HG03095 (cell line): Measurements from ENCODE around the gene UCP3.

Experiments used
- ATAC-seq: cut with Tn5 transposase; IDR thresholded peaks from one replicate; pipeline ENCODE4 v1.9.1; 2021; ENCODE audit warnings: moderate library complexity; ENCODE audit not compliant: unreplicated experiment

The UCP3 gene

DNA sequence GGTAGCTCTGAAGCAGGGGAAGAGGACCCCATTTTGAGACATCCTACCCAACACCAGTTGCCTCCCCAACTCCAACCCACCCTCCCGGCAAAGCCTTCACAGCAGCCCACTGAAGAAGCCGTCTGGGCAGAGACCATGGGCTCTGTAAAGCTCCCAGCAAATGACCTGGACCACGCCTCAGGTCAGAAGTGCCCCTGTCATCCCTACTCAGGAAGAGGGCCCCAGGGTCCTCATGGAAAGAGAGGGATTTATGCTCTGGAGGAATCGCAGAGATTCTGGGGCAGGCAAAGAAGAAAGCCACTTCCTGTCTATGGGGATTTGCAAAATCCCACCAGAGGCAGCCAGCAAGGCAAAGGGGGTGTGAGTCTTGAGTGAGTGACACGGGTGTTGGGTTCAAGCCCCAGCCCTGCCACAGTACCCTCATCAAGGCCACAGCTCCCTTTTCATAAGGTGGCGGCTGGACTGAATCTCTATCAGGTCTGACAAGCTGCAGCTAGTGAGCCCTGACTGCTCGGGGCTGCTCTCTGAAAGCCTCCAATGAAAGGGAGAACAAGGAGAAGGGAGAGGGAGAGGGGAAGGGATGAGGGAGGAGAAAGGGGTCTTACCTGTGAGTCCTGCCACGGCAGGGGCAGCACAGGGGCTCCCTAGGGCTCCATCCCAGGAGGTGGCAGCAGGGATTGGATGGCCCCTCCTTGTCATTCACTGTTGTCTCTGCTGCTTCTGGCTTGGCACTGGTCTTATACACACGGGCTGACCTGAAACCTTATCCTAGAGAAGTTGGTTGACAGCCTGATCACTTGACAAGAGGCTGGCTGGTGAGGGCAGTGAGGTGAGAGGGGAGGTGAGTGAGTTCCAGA, at the start of gene UCP3:
Gene UCP3, minus strand, starts transcription at position 713 of the 857 bp plus-strand sequence. CDS start 2,043 bp downstream, outside the sequence.
- ATAC-seq, result no peak

DNA sequence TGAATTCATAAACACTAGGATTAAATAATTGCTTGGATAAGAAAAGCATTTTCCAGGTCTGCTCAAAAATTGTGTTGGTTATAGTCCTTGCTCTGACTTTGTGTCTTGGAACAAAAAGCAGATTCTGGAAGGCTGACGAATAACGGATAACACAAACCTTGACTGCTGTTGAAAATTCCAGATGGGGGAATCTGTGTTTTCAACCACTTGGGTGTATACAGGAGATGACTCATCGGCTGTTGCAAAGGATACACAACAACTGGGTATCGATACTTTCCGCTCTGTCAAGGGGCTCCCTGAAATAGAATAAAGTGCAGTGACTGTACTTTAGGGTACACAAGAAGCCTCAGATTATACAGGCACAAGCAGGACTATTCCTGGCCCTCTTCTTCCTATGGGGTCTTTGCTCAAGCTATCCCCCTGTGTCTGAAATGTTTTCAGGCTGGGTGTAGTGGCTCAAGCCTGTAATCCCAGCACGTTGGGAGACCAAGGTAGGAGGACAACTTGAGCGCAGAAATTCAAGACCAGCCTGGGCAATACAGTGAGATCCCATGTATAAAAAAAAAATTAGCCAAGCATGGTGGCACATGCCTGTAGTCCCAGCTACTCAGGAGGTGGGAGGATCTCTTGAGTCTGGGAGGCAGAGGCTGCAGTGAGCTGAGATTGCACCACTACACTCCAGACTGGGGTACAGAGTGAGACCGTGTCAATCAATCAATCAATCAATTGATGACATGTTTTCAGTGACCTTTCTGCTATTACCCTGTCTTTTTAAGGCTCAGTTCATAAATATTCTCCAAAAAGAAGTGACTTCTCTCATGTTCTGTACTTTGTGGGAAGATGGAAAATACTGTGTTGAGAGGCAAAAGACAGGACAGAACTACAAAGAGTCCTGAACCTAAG, 48.6 kb upstream of the UCP3 start:
- ATAC-seq, result no peak

DNA sequence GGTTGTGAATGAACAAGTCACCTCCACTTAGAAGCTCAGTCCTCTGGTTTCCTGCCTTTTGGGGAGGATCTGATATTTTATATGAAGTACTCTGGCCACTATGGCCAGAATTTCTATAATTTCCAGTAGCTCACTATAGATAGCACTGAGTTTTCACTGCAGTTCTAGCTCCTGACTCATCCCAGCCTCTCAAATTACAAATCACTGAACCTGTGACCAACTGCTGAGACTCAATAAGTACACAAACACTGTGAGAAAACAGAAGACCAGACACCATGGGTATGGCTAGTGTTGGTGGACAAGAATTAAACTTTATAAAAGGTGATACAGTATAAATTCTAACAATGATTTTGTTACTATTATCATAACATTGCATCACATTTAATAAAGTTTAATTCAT, 47.1 kb upstream of the UCP3 start:
- ATAC-seq, result no peak

DNA sequence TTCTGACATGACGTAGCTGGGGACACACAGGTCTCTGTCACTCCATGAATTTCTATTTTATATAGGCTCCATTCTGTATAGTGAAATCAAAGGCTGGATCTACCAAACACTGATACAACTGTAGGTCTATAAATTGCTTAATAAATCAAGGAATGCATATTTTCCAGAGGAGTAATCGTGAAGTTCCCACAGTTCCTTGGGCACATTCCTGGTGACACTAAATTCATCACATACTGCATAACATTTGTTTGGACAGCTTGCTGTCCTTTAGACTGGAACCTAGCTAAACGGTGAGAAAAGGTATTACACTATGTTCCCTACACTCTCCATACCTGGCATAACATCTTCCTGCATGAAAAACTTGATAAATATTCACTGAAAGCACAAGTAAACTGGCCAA, 41.6 kb upstream of the UCP3 start:
- no peak for ATAC-seq

GRCh38 chr11:74048993-74049392, 40.1 kb upstream of the UCP3 start:
- no peak for ATAC-seq

DNA sequence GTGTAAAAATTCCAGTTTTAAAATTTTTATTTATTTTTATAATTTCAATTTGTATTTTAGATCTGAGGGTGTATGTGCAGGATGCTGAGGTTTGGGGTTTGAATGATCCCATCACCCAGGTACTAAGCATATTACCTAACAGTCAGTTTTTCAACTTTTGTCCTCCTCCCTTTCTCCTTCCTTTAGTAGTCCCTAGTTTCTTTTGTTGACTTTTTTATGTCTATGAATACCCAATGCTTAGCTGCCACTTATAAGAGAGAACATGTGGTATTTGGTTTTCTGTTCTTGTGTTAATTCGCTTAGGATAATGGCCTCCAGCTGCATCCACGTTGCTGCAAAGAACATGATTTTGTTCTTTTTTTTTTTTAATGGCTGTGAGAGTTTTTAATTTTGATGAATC, 35.7 kb upstream of the UCP3 start:
- ATAC-seq, result no peak

DNA sequence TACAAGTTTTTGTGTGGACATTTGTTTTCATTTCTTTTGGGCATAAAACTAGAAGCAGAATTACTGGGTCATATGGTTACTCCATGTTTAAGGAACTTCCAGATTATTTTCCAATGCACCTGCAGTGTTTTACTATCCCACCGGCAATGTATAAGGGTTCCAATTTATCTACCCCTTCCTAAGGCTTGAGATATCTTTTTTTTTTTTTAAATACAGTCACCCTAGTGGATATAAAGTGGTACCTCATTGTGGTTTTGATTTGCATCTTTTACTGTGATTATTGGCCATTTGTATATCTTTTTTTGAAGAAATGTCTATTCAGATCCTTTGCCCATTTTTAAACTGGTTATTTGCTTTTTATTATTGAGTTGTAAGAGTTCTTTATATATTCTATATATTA, 34.6 kb upstream of the UCP3 start:
- ATAC-seq, result no peak

GRCh38 chr11:74037309-74037708, 28.4 kb upstream of the UCP3 start:
- ATAC-seq, result no peak

- no peak for ATAC-seq
Measured at GRCh38 chr11:74035264-74035663, 26.4 kb upstream of the UCP3 start.

- ATAC-seq, result no peak
Measured at GRCh38 chr11:74033046-74033445, 24.2 kb upstream of the UCP3 start.

- ATAC-seq, result no peak
Measured at GRCh38 chr11:74030723-74031676, 22.1 kb upstream of the UCP3 start.

DNA sequence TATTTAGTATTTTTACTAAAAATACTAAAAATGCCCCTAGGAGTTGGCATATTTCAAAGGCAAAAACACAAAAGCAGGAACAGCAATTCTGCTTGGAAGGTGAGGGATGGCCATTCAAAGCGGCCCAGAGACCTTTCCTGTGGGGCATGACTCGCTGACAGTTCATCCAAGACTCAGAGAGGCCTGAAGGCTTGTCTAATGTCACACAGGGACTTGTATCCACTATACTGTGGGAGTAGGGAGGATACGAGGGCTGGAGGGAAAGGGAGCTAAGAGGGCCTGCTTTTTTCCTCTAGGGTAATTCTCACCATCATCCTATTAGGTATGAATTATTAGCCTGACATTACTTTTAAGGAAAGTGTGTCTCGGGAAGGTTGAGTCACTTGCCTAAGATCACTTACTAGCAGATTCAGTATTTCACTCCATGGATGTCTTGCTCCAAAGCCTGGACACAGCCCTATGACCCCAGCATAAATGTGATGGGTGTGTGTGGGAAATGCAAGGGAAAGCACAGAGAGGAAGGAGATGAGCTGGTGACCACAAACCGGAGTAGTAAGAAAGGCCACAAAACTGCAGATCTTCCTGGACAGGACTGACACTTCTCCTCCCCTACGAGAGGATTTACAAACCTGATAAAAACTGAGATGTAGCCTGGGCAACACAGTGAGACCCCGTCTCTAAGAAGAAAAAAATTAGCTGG, 16.7 kb upstream of the UCP3 start:
- no peak for ATAC-seq

DNA sequence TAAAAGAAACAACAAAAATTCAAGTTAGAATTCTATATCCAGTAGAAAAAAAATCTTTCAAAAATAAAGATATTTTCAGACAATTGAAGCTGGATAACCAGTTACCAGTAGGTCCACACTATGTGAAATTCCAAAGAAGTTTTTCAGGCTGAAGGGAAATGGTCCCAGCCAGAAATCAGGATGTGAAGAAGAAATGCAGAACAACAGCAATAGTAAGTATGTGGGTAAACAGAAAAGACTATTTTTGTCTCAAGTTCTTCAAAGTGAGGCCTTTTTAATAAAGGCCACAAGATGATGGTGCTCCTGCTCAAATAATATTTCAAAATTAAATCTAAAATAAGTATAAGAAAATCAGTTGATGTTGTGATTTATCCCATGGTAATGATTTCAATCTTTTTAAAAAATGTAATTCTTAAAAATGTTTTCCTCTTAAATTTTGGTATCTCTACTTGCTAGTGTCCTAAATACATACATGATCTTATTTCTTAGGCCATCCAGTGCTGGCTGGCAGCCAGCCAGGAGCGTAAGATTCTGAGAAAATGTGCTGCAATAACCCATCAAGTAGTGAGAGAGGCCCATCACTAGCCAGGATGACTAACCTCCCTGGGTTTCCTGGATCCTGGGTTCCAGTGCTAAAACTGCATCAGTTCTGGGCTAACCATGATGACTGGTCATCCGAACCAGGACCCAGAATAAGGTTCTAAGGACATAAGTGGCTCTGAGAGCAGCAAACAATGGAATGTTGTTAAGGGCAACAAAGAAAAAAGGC, 15.6 kb upstream of the UCP3 start:
- no peak for ATAC-seq

GRCh38 chr11:74023276-74023675, 14.4 kb upstream of the UCP3 start:
- no peak for ATAC-seq

DNA sequence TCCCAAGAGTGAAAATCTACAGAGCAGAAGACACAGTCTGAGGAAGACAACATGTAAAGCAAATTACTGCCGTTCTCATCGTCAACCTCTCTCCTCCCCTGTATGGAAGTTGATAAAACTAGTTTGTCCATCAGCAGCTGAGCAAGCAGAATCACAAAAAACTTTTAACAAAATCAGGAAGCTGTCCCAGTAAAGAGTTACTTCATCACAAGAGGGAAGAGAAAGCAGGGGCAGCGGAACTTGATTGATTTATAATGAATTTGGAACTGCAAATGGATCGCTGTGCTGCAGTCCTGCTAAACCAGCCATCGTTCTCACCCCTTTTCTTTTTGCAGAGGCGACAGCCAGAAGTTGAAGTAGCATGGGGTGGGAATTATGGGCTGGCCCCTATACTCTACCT, 13.7 kb upstream of the UCP3 start:
- ATAC-seq, result no peak

DNA sequence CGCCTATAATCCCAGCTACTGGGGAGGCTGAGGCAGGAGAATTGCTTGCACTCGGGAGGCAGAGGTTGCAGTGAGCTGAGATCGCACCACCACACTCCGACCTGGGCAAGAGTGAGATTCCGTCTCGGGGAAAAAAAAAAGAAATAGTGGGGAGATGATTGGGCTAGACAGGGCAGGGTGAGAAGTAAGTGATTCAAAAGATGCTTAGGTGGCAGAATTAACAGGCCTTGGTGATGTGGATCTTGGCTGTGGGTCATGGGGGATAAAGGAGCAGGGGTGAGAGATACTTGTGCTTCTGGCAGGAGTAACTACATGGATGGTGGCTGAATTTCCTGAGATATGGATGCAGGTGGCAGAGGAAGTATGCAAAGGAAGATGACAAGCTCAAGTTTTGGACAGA, 13.1 kb upstream of the UCP3 start:
- no peak for ATAC-seq

- peak; percentile 70 for ATAC-seq
Measured at GRCh38 chr11:74020539-74020938, 11.7 kb upstream of the UCP3 start.

DNA sequence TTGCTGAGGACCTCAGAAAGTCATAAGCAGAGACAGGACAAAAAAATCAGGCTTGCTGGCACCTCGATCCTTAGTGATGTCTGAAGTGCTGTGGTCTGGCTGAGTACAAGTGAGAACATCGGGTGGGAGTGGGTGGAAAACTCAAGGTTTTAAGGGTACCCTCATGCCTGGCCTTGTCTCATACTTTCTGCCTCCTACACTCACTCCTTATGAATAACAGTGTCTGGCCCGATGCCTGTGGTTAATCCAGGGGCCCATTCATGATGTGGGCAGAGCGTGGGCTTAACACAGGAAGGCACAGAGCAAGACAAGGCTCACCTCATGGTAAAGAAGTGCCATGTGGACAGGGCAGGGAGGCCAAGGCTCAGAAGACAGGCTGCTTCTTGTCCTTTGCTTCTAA, 11.0 kb upstream of the UCP3 start:
- ATAC-seq, result no peak

GRCh38 chr11:74019104-74019738, 10.3 kb upstream of the UCP3 start:
- ATAC-seq, result no peak
